Omental fat pad (tissue), 4 donors: ENCODE results near the gene LRRC34. TPM values are rescaled to one million over a fixed set of nuclear protein-coding genes. Genes with fewer than 3 reads are reported as not detected.

Experiments
- ATAC-seq: fragments of 150-250 bp; one replicate; pipeline ENCODE4 v1.9.1; 2016; ENCODE audit warnings: mild to moderate bottlenecking, moderate library complexity; ENCODE audit not compliant: low FRiP score
- DNase-seq: peaks from one replicate; pipeline ENCODE4 v3.0.0-alpha.2; 2019; ENCODE audit warnings: low spot score
- total RNA-seq, 4 donors: library from RNA; depleted of rRNA; stranded (reverse); fragments of >200 nt; gene quantifications; one replicate each; pipeline ENCODE4 v1.1.0, GENCODE V29; 2016
- TF ChIP-seq, protein P1 (sequence below), 3 donors: fragments of 450-650 bp; IDR thresholded peaks; one replicate each; pipeline ENCODE4 v1.5.1; 2016 to 2017; ENCODE audit warnings: antibody characterized with exemption in 3 of 3, mild to moderate bottlenecking in 3 of 3, moderate library complexity in 2 of 3

Gene LRRC34
- total RNA-seq, 4 donors from 2014 or later, result 1.9 to 14.8 (median 2.7) TPM

DNA sequence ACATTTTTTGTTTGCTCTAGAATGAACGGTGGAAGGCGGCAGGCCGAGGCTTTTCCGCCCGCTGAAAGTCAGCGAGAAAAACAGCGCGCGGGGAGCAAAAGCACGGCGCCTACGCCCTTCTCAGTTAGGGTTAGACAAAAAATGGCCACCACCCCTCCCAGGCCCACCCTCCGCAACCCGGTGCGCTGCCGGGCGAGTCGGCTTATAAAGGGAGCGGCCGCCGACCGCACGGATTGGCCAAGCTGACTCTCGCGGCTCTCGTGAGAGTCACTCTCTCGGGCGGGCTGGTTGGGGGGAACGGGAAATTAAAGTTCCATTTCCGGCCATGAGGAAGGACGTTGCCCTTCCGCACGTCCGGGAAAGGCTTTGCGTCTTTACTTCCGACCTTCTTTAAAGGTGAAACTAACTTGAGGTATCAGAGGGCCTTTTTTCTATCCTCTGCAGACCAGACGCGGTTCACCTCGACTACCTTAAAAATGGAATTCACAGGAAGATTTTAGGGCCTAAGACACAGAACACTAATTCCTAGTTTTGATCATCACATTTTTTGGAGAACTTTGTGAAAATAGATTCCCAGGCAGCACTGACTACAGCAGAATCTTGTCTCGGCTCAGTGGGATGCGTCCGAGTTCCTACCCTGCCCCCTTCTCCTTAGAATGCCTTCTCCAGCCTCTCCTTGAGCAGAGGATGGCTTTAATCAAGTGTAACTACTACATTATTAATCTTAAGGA, 47.7 kb downstream of the LRRC34 start, which contains the start of gene TERC:
Gene TERC, minus strand, starts transcription at position 179 of the 731 bp plus-strand sequence.
- ATAC-seq (peak; percentile 96), DNase-seq (peak; percentile 73)
- TF ChIP-seq, protein P1, sequence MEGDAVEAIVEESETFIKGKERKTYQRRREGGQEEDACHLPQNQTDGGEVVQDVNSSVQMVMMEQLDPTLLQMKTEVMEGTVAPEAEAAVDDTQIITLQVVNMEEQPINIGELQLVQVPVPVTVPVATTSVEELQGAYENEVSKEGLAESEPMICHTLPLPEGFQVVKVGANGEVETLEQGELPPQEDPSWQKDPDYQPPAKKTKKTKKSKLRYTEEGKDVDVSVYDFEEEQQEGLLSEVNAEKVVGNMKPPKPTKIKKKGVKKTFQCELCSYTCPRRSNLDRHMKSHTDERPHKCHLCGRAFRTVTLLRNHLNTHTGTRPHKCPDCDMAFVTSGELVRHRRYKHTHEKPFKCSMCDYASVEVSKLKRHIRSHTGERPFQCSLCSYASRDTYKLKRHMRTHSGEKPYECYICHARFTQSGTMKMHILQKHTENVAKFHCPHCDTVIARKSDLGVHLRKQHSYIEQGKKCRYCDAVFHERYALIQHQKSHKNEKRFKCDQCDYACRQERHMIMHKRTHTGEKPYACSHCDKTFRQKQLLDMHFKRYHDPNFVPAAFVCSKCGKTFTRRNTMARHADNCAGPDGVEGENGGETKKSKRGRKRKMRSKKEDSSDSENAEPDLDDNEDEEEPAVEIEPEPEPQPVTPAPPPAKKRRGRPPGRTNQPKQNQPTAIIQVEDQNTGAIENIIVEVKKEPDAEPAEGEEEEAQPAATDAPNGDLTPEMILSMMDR (IDR thresholded peaks at IDR 0.05), result no peak

DNA sequence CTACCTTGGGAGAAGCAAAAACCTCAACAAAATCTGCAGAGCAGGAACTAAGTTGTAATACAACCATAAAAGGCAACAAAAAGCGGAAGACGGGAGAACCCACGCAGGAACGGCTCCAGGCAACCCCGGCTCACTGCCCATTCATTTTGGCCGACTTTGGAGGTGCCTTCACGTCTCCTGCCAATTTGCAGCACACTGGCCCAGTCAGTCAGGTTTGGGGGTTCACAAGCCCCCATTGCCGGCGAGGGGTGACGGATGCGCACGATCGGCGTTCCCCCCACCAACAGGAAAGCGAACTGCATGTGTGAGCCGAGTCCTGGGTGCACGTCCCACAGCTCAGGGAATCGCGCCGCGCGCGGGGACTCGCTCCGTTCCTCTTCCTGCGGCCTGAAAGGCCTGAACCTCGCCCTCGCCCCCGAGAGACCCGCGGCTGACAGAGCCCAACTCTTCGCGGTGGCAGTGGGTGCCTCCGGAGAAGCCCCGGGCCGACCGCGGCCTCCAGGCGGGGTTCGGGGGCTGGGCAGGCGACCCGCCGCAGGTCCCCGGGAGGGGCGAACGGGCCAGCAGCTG, 48.3 kb downstream of the LRRC34 start:
- ATAC-seq (peak; percentile 44), DNase-seq (no peak)
- TF ChIP-seq, protein P1 (IDR thresholded peaks at IDR 0.05), result no peak

DNA sequence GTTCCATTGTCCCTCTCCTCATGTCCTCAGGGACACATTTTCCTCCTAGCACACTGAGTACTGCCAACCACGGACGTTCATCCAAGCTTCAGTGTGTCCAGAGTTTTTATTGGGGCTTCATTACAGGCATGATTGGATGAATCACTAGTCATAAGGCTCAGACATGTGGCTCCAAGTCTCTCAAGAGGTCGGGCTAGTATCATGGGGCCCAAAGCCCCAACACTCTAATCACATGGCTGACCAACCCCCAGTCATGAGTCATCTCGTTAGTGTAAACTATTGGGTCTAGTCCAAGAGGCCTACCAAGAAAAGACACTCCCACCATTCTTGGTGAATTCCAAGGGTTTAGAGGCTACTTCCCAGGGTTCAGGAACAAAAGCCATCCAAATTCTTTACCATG, 52.2 kb downstream of the LRRC34 start:
- no peak for ATAC-seq
- DNase-seq, result no peak
- TF ChIP-seq, protein P1 (IDR thresholded peaks at IDR 0.05), result no peak

DNA sequence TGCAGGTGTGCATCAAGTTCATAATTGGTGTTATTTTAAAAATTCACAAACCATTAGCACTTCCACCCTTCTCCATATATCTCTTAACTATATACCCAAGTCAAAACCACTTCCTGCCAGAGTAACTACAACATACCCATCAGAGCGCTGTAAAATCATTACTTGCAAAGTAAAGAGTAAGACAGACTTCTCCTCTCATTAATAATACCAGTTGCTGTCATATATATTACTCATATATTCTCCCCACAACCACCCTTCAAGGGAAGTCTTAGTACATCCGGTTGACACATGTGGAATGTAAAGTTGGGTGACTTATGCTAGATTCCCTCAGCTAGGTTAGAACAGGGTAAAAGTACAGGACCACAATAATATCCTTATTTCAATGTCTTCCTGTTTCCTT, 53.4 kb downstream of the LRRC34 start:
- TF ChIP-seq, protein P1 (IDR thresholded peaks at IDR 0.05), result no peak
- DNase-seq, result no peak
- ATAC-seq, result no peak

DNA sequence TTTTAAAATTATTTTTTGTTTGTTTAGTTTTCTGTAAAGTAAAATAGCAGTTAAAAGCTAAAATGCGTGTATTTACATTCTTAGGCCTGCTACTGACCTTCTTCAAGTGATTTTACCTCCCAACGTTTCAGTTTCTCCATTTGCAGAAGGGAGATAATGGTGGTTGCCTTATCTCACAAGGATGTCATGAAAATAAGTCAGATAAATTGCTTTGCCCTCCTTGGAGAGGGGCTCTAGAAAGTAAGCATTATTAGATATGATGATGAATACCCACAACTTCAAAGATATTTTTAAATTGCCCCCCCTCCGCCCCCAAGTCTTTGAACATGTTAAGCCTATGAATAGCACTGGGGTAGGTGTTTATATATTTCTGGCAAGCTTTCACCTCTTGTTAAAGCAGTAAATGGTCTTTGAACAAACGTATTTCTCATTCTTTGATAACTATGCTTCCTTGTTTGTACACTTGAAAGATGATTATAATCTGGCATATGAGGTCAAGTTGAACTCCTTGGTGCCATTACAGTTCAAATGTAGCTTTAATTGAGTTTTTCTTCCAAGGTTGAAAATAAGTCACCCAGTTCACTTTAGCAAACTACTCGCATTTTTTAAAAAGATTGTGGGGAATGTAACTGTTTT, 54.2 kb downstream of the LRRC34 start:
- DNase-seq (no peak), ATAC-seq (no peak)
- TF ChIP-seq, protein P1 (IDR thresholded peaks at IDR 0.05), result no peak

DNA sequence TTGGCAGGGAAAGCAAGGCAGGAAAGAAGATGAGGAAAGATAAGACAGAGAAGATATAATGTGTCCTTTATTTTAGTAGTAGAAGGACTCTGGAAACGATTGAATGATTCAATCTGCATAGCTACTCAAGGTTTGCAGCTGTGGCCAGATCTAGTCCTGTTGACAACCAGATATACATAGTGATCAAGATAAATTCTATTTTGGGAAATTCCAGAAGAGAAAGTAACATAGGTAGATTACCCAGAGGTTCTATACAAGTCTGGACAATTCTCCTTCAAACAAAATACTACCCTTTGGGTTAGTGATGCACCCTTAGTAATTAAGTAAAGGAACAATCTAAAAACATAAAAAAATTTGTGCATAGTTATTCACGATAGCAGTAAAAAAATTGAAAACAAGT, 57.2 kb downstream of the LRRC34 start:
- DNase-seq, result no peak
- no peak for ATAC-seq
- TF ChIP-seq, protein P1 (IDR thresholded peaks at IDR 0.05), result no peak
